SIG-M5 treated with dmso at 0.1 percent for 504 hours (cell line): ENCODE data around the gene POGZ.
"Not testable (repeated sequence)": the region's sequence is repeated elsewhere in the genome, so short reads cannot be mapped to it uniquely, and the experiment has no call there.

Source experiments
- DNase-seq: peaks from one replicate; lab custom pipeline; 2025; ENCODE audit not compliant: unreplicated experiment; lab: John Stamatoyannopoulos, UW

Gene POGZ

GRCh38 chr1:151478140-151478812 lies 19.0 kb upstream of the POGZ start:
- DNase-seq: no peak

GRCh38 chr1:151477066-151477465 lies 17.8 kb upstream of the POGZ start:
- DNase-seq: no peak

GRCh38 chr1:151476083-151476482 lies 16.8 kb upstream of the POGZ start:
- DNase-seq: no peak

GRCh38 chr1:151475175-151475574 lies 15.9 kb upstream of the POGZ start:
- no peak for DNase-seq

GRCh38 chr1:151474745-151475144 lies 15.5 kb upstream of the POGZ start:
- DNase-seq: no peak

GRCh38 chr1:151472856-151473731 lies 13.8 kb upstream of the POGZ start:
- DNase-seq: no peak

GRCh38 chr1:151465026-151465425 lies 5.7 kb upstream of the POGZ start:
- no peak for DNase-seq

GRCh38 chr1:151461694-151462093 lies 2.4 kb upstream of the POGZ start:
- DNase-seq: no peak

- DNase-seq: peak; percentile 73
These were observed 428 bp downstream of the POGZ start for GRCh38 chr1:151458802-151459330.

- DNase-seq: peak; percentile 91
These were observed 1.1 kb downstream of the POGZ start for GRCh38 chr1:151457911-151458801.

GRCh38 chr1:151455966-151456365 lies 3.3 kb downstream of the POGZ start:
- DNase-seq: no peak

GRCh38 chr1:151455231-151455630 lies 4.1 kb downstream of the POGZ start:
- DNase-seq: no peak

- DNase-seq: no peak
These were observed 11.6 kb downstream of the POGZ start for GRCh38 chr1:151447696-151448095.

GRCh38 chr1:151444783-151445177 lies 14.5 kb downstream of the POGZ start:
- no peak for DNase-seq

- DNase-seq: peak; percentile 88
These were observed 15.2 kb downstream of the POGZ start for GRCh38 chr1:151443846-151444782.

GRCh38 chr1:151437396-151437795 lies 21.9 kb downstream of the POGZ start:
- DNase-seq: not testable (repeated sequence)

- no peak for DNase-seq
These were observed 22.3 kb downstream of the POGZ start for GRCh38 chr1:151436985-151437384.

- DNase-seq: no peak
These were observed 24.1 kb downstream of the POGZ start for GRCh38 chr1:151435174-151435573.

- DNase-seq: not testable (repeated sequence)
These were observed 25.5 kb downstream of the POGZ start for GRCh38 chr1:151433827-151434226.

- DNase-seq: no peak
These were observed 31.2 kb downstream of the POGZ start for GRCh38 chr1:151428068-151428467.
